ENCODE measurements around the gene ZNF844.
"Not testable (repeated sequence)": the region's sequence is repeated elsewhere in the genome, so short reads cannot be mapped to it uniquely, and the experiment has no call there.

ZNF844 gene

GRCh38 chr19:12064590-12065538, at the start of gene ZNF844:
ZNF844 (plus strand) TSS chr19:12064731; CDS start chr19:12064874, 143 bp downstream.
- in situ Hi-C loops (cut with MboI; ENCODE audit: low pct_unique_long_range_greater_than_20kb, low sequenced_read_pairs), result no loop called here
- no peak for DNase-seq

GRCh38 chr19:12015015-12015752, 49.3 kb upstream of the ZNF844 start:
- in situ Hi-C loops (cut with MboI; ENCODE audit: low pct_unique_long_range_greater_than_20kb, low sequenced_read_pairs), result no loop called here
- peak; percentile 14 for DNase-seq

- DNase-seq, result peak; percentile 12
- in situ Hi-C loops (cut with MboI; ENCODE audit: low pct_unique_long_range_greater_than_20kb, low sequenced_read_pairs), result no loop called here
Measured at GRCh38 chr19:12015753-12016116, 48.8 kb upstream of the ZNF844 start.

- in situ Hi-C loops (cut with MboI; ENCODE audit: low pct_unique_long_range_greater_than_20kb, low sequenced_read_pairs), result no loop called here
- no peak for DNase-seq
Measured at GRCh38 chr19:12034198-12034597, 30.3 kb upstream of the ZNF844 start.

GRCh38 chr19:12034620-12035019, 29.9 kb upstream of the ZNF844 start:
- in situ Hi-C loops (cut with MboI; ENCODE audit: low pct_unique_long_range_greater_than_20kb, low sequenced_read_pairs), result no loop called here
- DNase-seq, result no peak

- in situ Hi-C loops (cut with MboI; ENCODE audit: low pct_unique_long_range_greater_than_20kb, low sequenced_read_pairs), result no loop called here
Measured at GRCh38 chr19:12035220-12036172, 29.0 kb upstream of the ZNF844 start, which contains the start of gene ZNF433. ZNF433 (minus strand) TSS chr19:12035679; CDS start chr19:12035539, 140 bp downstream.

GRCh38 chr19:12042893-12043292, 21.6 kb upstream of the ZNF844 start:
- DNase-seq, result no peak
- in situ Hi-C loops (cut with MboI; ENCODE audit: low pct_unique_long_range_greater_than_20kb, low sequenced_read_pairs), result no loop called here

More at GRCh38 chr19:12035220-12036172, 29.0 kb upstream of the ZNF844 start, which contains the start of gene ZNF433:
- no peak for DNase-seq

- peak; percentile 25 for DNase-seq
- in situ Hi-C loops (cut with MboI; ENCODE audit: low pct_unique_long_range_greater_than_20kb, low sequenced_read_pairs), result no loop called here
Measured at GRCh38 chr19:12043752-12044422, 20.6 kb upstream of the ZNF844 start.

- in situ Hi-C loops (cut with MboI; ENCODE audit: low pct_unique_long_range_greater_than_20kb, low sequenced_read_pairs), result no loop called here
- no peak for DNase-seq
Measured at GRCh38 chr19:12047868-12048267, 16.7 kb upstream of the ZNF844 start.

- no peak for DNase-seq
- in situ Hi-C loops (cut with MboI; ENCODE audit: low pct_unique_long_range_greater_than_20kb, low sequenced_read_pairs), result no loop called here
Measured at GRCh38 chr19:12052091-12052496, 12.4 kb upstream of the ZNF844 start.

- DNase-seq, result peak; percentile 93
Measured at GRCh38 chr19:12052497-12053169, 11.9 kb upstream of the ZNF844 start, which contains the start of gene ZNF878. ZNF878 (minus strand) TSS chr19:12052961; CDS start chr19:12052801, 160 bp downstream.

GRCh38 chr19:12055784-12056183, 8.7 kb upstream of the ZNF844 start:
- in situ Hi-C loops (cut with MboI; ENCODE audit: low pct_unique_long_range_greater_than_20kb, low sequenced_read_pairs), result no loop called here
- no peak for DNase-seq

More at GRCh38 chr19:12052497-12053169, 11.9 kb upstream of the ZNF844 start, which contains the start of gene ZNF878:
- in situ Hi-C loops (cut with MboI; ENCODE audit: low pct_unique_long_range_greater_than_20kb, low sequenced_read_pairs), result no loop called here

- no peak for DNase-seq
- in situ Hi-C loops (cut with MboI; ENCODE audit: low pct_unique_long_range_greater_than_20kb, low sequenced_read_pairs), result no loop called here
Measured at GRCh38 chr19:12075538-12076139, 11.1 kb downstream of the ZNF844 start.

- in situ Hi-C loops (cut with MboI; ENCODE audit: low pct_unique_long_range_greater_than_20kb, low sequenced_read_pairs); DNase-seq: not testable (repeated sequence)
Measured at GRCh38 chr19:12076331-12076730, 11.8 kb downstream of the ZNF844 start.

- DNase-seq, result no peak
- in situ Hi-C loops (cut with MboI; ENCODE audit: low pct_unique_long_range_greater_than_20kb, low sequenced_read_pairs), result no loop called here
Measured at GRCh38 chr19:12077375-12077774, 12.8 kb downstream of the ZNF844 start.

GRCh38 chr19:12083336-12083735, 18.8 kb downstream of the ZNF844 start:
- in situ Hi-C loops (cut with MboI; ENCODE audit: low pct_unique_long_range_greater_than_20kb, low sequenced_read_pairs); DNase-seq: not testable (repeated sequence)

- in situ Hi-C loops (cut with MboI; ENCODE audit: low pct_unique_long_range_greater_than_20kb, low sequenced_read_pairs), result no loop called here
- DNase-seq, result no peak
Measured at GRCh38 chr19:12085074-12085818, 20.7 kb downstream of the ZNF844 start.
